ENCODE measurements around the gene IGFBP3. TPM values are rescaled to one million over a fixed set of nuclear protein-coding genes. Genes with fewer than 3 reads are reported as not detected.

IGFBP3 gene
- total RNA-seq, 2 experiments from 2014 or later, result 7.8 to 12.5 TPM

GRCh38 chr7:45893996-45894664, 26.9 kb downstream of the IGFBP3 start:
- POLR2A ChIA-PET, result no interaction called here
- DNase-seq, result no peak
- no peaks in the 10 kb centered on the region for H3K4me1 Mint-ChIP-seq
- no peak for ATAC-seq (ENCODE audit: low read depth)
- peak overlapping the region; percentile 15 for H3K27ac Mint-ChIP-seq
- no peaks in the 10 kb centered on the region for H3K9me3 Mint-ChIP-seq
- H3K27me3 Mint-ChIP-seq, result peaks cover 44% of the 10 kb centered on the region
- no peak overlapping the region for H3K4me3 Mint-ChIP-seq
- no peaks in the 10 kb centered on the region for H3K36me3 Mint-ChIP-seq

- Mint-ChIP-seq H3K4me1 (peaks cover 2% of the 10 kb centered on the region), H3K27me3 (peaks cover 46% of the 10 kb centered on the region), H3K4me3 (no peak overlapping the region), H3K27ac (no peak overlapping the region), H3K36me3 (no peaks in the 10 kb centered on the region), H3K9me3 (no peaks in the 10 kb centered on the region)
- DNase-seq (no peak), ATAC-seq (ENCODE audit: low read depth) (no peak)
- POLR2A ChIA-PET, result no interaction called here
These were observed 27.6 kb downstream of the IGFBP3 start for GRCh38 chr7:45893374-45893995.

- peaks cover 45% of the 10 kb centered on the region for H3K27me3 Mint-ChIP-seq
- no peak overlapping the region for H3K27ac Mint-ChIP-seq
These were observed 28.6 kb downstream of the IGFBP3 start for GRCh38 chr7:45892407-45893035.

GRCh38 chr7:45891462-45892402, 29.3 kb downstream of the IGFBP3 start:
- H3K4me1 Mint-ChIP-seq, result peaks cover 2% of the 10 kb centered on the region
- no peak overlapping the region for H3K27ac Mint-ChIP-seq
- no peaks in the 10 kb centered on the region for H3K9me3 Mint-ChIP-seq
- H3K4me3 Mint-ChIP-seq, result no peak overlapping the region
- H3K27me3 Mint-ChIP-seq, result peaks cover 51% of the 10 kb centered on the region
- ATAC-seq (ENCODE audit: low read depth) (no peak), DNase-seq (no peak)
- H3K36me3 Mint-ChIP-seq, result no peaks in the 10 kb centered on the region
- POLR2A ChIA-PET, result no interaction called here

More at GRCh38 chr7:45892407-45893035, 28.6 kb downstream of the IGFBP3 start:
- POLR2A ChIA-PET, result no interaction called here
- ATAC-seq (ENCODE audit: low read depth), result no peak
- H3K4me1 Mint-ChIP-seq, result peaks cover 2% of the 10 kb centered on the region
- DNase-seq, result no peak
- H3K36me3 Mint-ChIP-seq, result no peaks in the 10 kb centered on the region
- no peaks in the 10 kb centered on the region for H3K9me3 Mint-ChIP-seq
- H3K4me3 Mint-ChIP-seq, result no peak overlapping the region

- peaks cover 2% of the 10 kb centered on the region for H3K4me1 Mint-ChIP-seq
- peaks cover 57% of the 10 kb centered on the region for H3K27me3 Mint-ChIP-seq
- no peak overlapping the region for H3K4me3 Mint-ChIP-seq
- ATAC-seq (ENCODE audit: low read depth), result no peak
- H3K27ac Mint-ChIP-seq, result no peak overlapping the region
- no peaks in the 10 kb centered on the region for H3K9me3 Mint-ChIP-seq
- H3K36me3 Mint-ChIP-seq, result no peaks in the 10 kb centered on the region
- POLR2A ChIA-PET, result no interaction called here
- no peak for DNase-seq
These were observed 30.1 kb downstream of the IGFBP3 start for GRCh38 chr7:45890902-45891461.

- H3K4me1 Mint-ChIP-seq, result peaks cover 2% of the 10 kb centered on the region
- POLR2A ChIA-PET, result no interaction called here
- ATAC-seq (ENCODE audit: low read depth), result no peak
- no peaks in the 10 kb centered on the region for H3K36me3 Mint-ChIP-seq
- no peak overlapping the region for H3K4me3 Mint-ChIP-seq
- DNase-seq, result no peak
- no peaks in the 10 kb centered on the region for H3K9me3 Mint-ChIP-seq
- H3K27ac Mint-ChIP-seq, result no peak overlapping the region
- peaks cover 59% of the 10 kb centered on the region for H3K27me3 Mint-ChIP-seq
These were observed 30.8 kb downstream of the IGFBP3 start for GRCh38 chr7:45890125-45890901.

GRCh38 chr7:45889367-45890067, 31.6 kb downstream of the IGFBP3 start:
- Mint-ChIP-seq H3K4me3 (no peak overlapping the region), H3K4me1 (peaks cover 2% of the 10 kb centered on the region), H3K27ac (no peak overlapping the region), H3K36me3 (no peaks in the 10 kb centered on the region), H3K9me3 (no peaks in the 10 kb centered on the region), H3K27me3 (peaks cover 59% of the 10 kb centered on the region)
- DNase-seq (no peak), ATAC-seq (ENCODE audit: low read depth) (no peak)
- POLR2A ChIA-PET, result no interaction called here

GRCh38 chr7:45888993-45889366, 32.1 kb downstream of the IGFBP3 start:
- H3K4me1 Mint-ChIP-seq, result peaks cover 2% of the 10 kb centered on the region

GRCh38 chr7:45888185-45888992, 32.7 kb downstream of the IGFBP3 start, which contains the start of gene IGFBP1:
Gene IGFBP1 (plus strand): TSS chr7:45888488. CDS start chr7:45888653, 165 bp downstream.
- peaks cover 55% of the 10 kb centered on the region for H3K27me3 Mint-ChIP-seq
- H3K9me3 Mint-ChIP-seq, result no peaks in the 10 kb centered on the region
- ATAC-seq (ENCODE audit: low read depth) (no peak), DNase-seq (no peak)
- no peaks in the 10 kb centered on the region for H3K36me3 Mint-ChIP-seq
- no peak within 1 kb of the TSS for H3K27ac Mint-ChIP-seq
- POLR2A ChIA-PET, result no interaction called here
- H3K4me3 Mint-ChIP-seq, result peak within 1 kb of the TSS; percentile 19
- peaks cover 2% of the 10 kb centered on the region for H3K4me1 Mint-ChIP-seq

More at GRCh38 chr7:45888993-45889366, 32.1 kb downstream of the IGFBP3 start:
- no peak overlapping the region for H3K27ac Mint-ChIP-seq
- ATAC-seq (ENCODE audit: low read depth), result no peak
- H3K36me3 Mint-ChIP-seq, result no peaks in the 10 kb centered on the region
- H3K9me3 Mint-ChIP-seq, result no peaks in the 10 kb centered on the region
- POLR2A ChIA-PET, result no interaction called here
- peaks cover 55% of the 10 kb centered on the region for H3K27me3 Mint-ChIP-seq
- no peak overlapping the region for H3K4me3 Mint-ChIP-seq
- no peak for DNase-seq

- Mint-ChIP-seq H3K27me3 (peaks cover 55% of the 10 kb centered on the region), H3K4me3 (no peak overlapping the region), H3K27ac (no peak overlapping the region), H3K4me1 (peaks cover 2% of the 10 kb centered on the region), H3K9me3 (no peaks in the 10 kb centered on the region), H3K36me3 (no peaks in the 10 kb centered on the region)
- DNase-seq (no peak), ATAC-seq (ENCODE audit: low read depth) (no peak)
- POLR2A ChIA-PET, result no interaction called here
These were observed 34.0 kb downstream of the IGFBP3 start for GRCh38 chr7:45886931-45887667.

GRCh38 chr7:45885264-45885882, 35.7 kb downstream of the IGFBP3 start:
- Mint-ChIP-seq H3K9me3 (no peaks in the 10 kb centered on the region), H3K27me3 (peaks cover 45% of the 10 kb centered on the region), H3K27ac (no peak overlapping the region), H3K4me3 (no peak overlapping the region), H3K36me3 (no peaks in the 10 kb centered on the region), H3K4me1 (peaks cover 2% of the 10 kb centered on the region)
- DNase-seq (no peak), ATAC-seq (ENCODE audit: low read depth) (no peak)
- POLR2A ChIA-PET, result no interaction called here

Measured in activated naive CD8-positive, alpha-beta T cell treated with anti-CD3 and anti-CD28 coated beads, Interleukin-2, amount 10 ng/mL, durations not matched to agents 7 days and 5 days (primary cell).